VCaP (cell line): ENCODE measurements around the gene NECAB2.

Experiments used
- H3K27ac ChIP-seq: fragments of 450-650 bp; 2 replicates; pipeline ENCODE4 v1.5.1; 2017
- TF ChIP-seq, protein P1 (sequence below): fragments of 450-650 bp; conservative IDR thresholded peaks from 2 replicates; pipeline ENCODE4 v1.5.1; 2017; ENCODE audit warnings: mild to moderate bottlenecking, moderate library complexity

The NECAB2 gene

DNA sequence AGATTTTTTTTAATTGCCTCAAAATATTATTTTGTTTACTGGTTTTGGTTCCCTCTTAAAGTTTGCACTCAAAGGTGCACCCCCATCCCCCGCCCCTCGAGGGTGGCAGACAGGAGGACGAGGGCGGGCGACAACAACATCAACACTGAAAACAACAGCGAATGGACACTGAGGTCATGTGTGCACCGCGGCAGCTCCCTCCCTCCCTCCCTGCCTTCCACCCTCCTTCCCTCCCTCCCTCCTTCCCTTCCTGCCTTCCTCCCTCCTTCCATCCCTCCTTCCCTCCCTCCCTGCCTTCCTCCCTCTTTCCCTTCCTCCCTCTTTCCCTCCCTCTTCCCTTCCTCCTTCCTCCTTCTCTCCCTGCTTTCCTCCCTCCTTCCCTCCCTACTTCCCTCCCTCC, 16.5 kb upstream of the NECAB2 start:
- TF ChIP-seq, protein P1, sequence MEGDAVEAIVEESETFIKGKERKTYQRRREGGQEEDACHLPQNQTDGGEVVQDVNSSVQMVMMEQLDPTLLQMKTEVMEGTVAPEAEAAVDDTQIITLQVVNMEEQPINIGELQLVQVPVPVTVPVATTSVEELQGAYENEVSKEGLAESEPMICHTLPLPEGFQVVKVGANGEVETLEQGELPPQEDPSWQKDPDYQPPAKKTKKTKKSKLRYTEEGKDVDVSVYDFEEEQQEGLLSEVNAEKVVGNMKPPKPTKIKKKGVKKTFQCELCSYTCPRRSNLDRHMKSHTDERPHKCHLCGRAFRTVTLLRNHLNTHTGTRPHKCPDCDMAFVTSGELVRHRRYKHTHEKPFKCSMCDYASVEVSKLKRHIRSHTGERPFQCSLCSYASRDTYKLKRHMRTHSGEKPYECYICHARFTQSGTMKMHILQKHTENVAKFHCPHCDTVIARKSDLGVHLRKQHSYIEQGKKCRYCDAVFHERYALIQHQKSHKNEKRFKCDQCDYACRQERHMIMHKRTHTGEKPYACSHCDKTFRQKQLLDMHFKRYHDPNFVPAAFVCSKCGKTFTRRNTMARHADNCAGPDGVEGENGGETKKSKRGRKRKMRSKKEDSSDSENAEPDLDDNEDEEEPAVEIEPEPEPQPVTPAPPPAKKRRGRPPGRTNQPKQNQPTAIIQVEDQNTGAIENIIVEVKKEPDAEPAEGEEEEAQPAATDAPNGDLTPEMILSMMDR: no peak

DNA sequence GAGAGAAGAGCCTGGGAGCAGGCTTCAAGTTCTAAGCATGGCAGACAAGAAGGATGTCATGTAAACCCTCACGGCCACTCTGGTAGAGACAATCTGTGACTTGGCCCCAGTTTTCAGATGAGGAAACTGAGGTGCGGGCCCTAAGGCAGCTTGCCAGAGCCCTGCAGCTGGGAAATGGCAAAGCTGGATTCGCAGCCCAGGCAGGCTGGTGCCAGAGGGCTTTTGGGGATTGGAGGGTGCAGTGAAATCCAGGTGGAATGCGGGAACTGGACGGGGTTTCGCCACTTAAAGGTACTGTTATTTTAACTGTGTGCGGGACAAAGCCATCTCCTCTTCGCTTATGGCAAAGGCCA, 15.5 kb upstream of the NECAB2 start:
- TF ChIP-seq, protein P1: no peak
- H3K27ac ChIP-seq: peak overlapping the region; percentile 83

More for the DNA sequence above, 16.5 kb upstream of the NECAB2 start:
- H3K27ac ChIP-seq: no peak overlapping the region

DNA sequence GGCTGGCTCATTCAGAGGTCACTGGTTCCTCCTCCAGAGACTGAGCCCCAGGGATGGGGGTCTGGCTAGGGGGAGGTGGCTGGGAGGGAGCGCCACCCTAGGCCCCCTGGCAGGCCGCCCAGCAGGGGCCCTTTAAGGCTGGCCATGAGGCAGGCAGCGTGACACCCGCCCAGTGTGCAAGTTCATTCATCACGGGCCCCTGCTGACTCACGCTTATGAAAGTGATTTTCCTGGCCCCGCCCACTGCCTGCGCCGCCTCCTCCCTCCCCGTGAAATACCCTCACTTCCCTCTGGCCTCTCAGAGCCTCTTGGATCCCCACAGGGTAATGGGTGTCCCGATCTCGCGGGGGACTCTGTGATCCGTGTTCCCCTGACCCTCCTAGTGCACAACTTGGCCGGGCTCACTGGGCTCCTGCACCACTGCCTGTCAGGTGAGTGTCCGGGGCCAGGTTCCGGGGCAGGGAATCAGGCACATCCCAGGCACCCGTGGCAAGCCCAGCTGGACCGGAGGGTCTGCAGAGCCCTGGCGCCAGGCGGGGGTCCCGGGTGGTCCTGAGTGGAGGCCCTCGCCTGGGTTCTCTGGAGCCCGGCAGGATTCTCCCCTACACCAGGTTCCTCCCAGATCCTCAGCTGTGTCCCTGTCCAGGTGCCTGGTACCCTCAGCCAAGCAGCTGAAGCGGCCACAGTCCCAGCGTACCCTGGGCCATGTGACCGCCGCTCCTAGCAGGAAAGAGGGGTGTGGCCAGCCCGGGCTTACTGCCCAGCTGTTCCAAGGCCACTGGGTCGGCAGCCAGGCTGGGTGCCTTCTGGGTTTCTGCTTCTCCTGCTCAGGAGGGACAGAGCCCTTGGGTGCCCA, 14.9 kb upstream of the NECAB2 start, which contains the start of gene OSGIN1:
OSGIN1 (plus strand) TSS at position 301 of the 856 bp plus-strand sequence. CDS start 4,432 bp downstream, outside the sequence.
- TF ChIP-seq, protein P1: no peak
- H3K27ac ChIP-seq: peak within 1 kb of the TSS; percentile 83

DNA sequence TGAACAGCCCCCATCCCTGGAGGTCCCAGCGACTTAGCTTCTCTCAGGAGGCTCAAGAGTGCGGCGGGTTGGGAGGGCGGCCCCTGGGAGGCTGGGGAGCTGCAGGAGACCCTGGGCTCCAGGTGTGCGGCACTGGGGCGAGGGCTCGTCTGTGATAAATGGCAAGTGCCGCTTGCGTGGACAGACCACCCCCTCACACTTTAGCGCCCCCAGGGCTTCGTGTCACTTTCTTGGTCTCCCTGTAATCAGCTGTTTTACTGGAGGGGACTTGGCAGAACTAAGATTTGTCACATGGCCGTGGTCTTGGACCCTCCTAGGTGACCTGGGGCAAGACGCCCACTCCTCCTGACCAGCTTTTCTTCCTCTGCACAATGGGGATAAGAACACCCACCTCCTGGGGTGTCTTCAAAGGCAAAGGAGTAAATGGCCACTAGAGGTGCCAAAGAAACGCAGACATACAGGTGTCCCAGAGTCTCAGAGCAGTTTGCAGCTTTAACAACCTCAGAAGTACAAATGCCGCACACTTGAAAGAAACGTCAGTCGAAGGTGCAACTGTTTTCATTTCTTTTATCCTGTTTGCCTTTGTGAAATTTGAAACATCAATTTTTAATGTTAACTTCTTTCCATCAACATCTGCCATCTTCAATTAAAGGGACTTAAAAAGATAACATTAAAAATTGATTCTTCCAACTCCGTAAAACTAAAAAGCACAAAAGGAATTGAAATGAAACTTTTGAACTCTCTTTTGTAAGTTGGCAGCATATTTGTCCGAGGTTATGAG, 14.1 kb upstream of the NECAB2 start:
- TF ChIP-seq, protein P1: peak; percentile 64
- peak overlapping the region; percentile 83 for H3K27ac ChIP-seq

DNA sequence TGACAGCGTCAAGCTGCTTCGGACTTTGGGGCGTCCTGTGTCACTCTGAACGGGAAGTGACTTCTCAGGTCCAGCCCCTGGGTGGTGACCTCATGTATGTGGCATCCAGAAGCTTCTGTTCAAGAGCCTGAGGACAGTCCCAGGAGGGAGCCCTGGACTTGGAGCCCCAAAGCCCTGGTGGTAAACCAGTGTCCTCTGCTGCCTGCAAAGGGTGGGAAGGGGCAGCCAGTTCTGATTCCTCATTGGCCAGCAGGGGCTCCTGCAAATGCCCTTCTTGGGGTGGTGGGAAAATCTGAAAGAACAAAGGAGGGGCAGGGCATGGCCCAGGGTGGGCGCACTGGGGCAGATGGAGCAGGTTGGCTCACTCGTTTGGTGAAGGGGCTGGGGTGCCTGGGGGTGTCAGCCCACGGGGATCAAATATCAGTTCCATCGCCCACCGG, 13.4 kb upstream of the NECAB2 start:
- H3K27ac ChIP-seq: no peak overlapping the region
- TF ChIP-seq, protein P1: no peak

DNA sequence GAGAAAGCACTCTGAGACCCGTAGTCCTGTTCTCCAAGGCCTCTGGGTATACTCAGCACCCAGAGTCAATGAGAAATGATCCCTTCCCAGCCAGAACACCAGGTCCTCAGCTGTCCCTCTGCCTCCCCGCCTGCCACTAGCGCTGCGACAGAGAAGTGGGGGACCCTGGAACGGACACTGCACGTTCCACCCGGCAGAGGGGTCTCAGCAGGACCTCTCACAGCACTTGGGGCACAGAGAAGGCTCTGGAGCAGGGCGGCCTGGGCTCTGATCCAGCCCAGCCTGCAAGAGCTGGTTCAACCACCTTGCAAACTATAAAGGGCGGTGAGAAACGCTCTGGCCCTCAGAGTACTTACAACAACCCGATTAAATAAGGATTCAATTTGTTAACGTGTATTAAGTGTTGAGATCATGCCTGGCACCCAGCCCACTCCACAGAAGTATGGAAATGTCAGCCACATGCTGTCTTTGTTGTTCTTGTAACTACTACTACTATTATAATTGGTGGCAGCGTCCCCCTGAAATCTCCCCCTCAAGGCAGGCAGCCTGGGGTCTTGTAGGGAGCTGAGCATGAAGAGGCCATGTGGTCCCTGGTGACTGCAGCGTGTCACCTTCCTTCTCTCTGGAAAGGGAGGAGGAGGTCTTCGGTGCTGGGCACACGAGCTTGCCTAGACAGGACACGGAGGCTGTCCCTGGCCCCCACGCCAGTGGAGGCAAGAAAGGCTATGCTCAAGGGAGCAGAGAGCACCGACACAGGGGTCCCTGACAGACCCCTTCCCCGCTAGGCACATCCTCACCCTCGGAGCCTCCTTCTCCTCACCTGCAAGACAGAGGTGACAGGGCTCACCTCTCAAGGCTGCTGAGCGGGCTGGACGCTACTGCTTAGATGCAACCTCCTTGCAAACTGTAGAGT, 12.6 kb upstream of the NECAB2 start:
- TF ChIP-seq, protein P1: no peak
- no peak overlapping the region for H3K27ac ChIP-seq
